ENCODE measurements around the gene NKIRAS1.
"Not testable (repeated sequence)": the region's sequence is repeated elsewhere in the genome, so short reads cannot be mapped to it uniquely, and the experiment has no call there.

NKIRAS1 gene

GRCh38 chr3:23904545-23904944, 12.2 kb downstream of the NKIRAS1 start:
- DNase-seq (ENCODE audit: low spot score), result no peak

- DNase-seq (ENCODE audit: low spot score), result peak; percentile 48
Measured at GRCh38 chr3:23900744-23901143, 16.0 kb downstream of the NKIRAS1 start.

- DNase-seq (ENCODE audit: low spot score), result no peak
Measured at GRCh38 chr3:23895181-23895580, 21.6 kb downstream of the NKIRAS1 start.

- DNase-seq (ENCODE audit: low spot score), result no peak
Measured at GRCh38 chr3:23894254-23895061, 22.3 kb downstream of the NKIRAS1 start.

GRCh38 chr3:23889950-23890349, 26.8 kb downstream of the NKIRAS1 start:
- DNase-seq (ENCODE audit: low spot score), result no peak

- DNase-seq (ENCODE audit: low spot score), result no peak
Measured at GRCh38 chr3:23889386-23889785, 27.4 kb downstream of the NKIRAS1 start.

- no peak for DNase-seq (ENCODE audit: low spot score)
Measured at GRCh38 chr3:23888617-23889228, 28.1 kb downstream of the NKIRAS1 start.

GRCh38 chr3:23886311-23886710, 30.5 kb downstream of the NKIRAS1 start:
- no peak for DNase-seq (ENCODE audit: low spot score)

GRCh38 chr3:23885210-23885609, 31.6 kb downstream of the NKIRAS1 start:
- no peak for DNase-seq (ENCODE audit: low spot score)

- peak; percentile 72 for DNase-seq (ENCODE audit: low spot score)
Measured at GRCh38 chr3:23884481-23884880, 32.3 kb downstream of the NKIRAS1 start.

- no peak for DNase-seq (ENCODE audit: low spot score)
Measured at GRCh38 chr3:23882487-23882918, 34.3 kb downstream of the NKIRAS1 start.

- not testable (repeated sequence) for DNase-seq (ENCODE audit: low spot score)
Measured at GRCh38 chr3:23881993-23882392, 34.8 kb downstream of the NKIRAS1 start.

GRCh38 chr3:23880703-23881339, 36.0 kb downstream of the NKIRAS1 start:
- no peak for DNase-seq (ENCODE audit: low spot score)

GRCh38 chr3:23879485-23879884, 37.3 kb downstream of the NKIRAS1 start:
- no peak for DNase-seq (ENCODE audit: low spot score)

- no peak for DNase-seq (ENCODE audit: low spot score)
Measured at GRCh38 chr3:23877329-23877980, 39.3 kb downstream of the NKIRAS1 start.

GRCh38 chr3:23876923-23877322, 39.9 kb downstream of the NKIRAS1 start:
- no peak for DNase-seq (ENCODE audit: low spot score)

GRCh38 chr3:23875113-23875725, 41.6 kb downstream of the NKIRAS1 start:
- DNase-seq (ENCODE audit: low spot score), result no peak

GRCh38 chr3:23874359-23875112, 42.3 kb downstream of the NKIRAS1 start:
- DNase-seq (ENCODE audit: low spot score), result no peak

- no peak for DNase-seq (ENCODE audit: low spot score)
Measured at GRCh38 chr3:23873941-23874340, 42.8 kb downstream of the NKIRAS1 start.

GRCh38 chr3:23872330-23872729, 44.5 kb downstream of the NKIRAS1 start:
- no peak for DNase-seq (ENCODE audit: low spot score)

GRCh38 chr3:23871361-23871760, 45.4 kb downstream of the NKIRAS1 start:
- not testable (repeated sequence) for DNase-seq (ENCODE audit: low spot score)
